HCT116 (cell line): ENCODE data around the gene POLA2. TPM values are rescaled to one million over a fixed set of nuclear protein-coding genes. Genes with fewer than 3 reads are reported as not detected.

ENCODE experiments used
- ATAC-seq: fragments of 200-7000 bp; cut with Tn5 transposase; 2 replicates; pipeline ENCODE4 v1.9.1; 2020; ENCODE audit warnings: mild to moderate bottlenecking, moderate library complexity
- BruUV-seq: library from RNA; stranded (reverse); fragments of 400-500 nt; replicated peaks from 2 replicates; lab custom pipeline; 2021; lab: Mats Ljungman, UMichigan
- CTCF ChIA-PET: fragments of 300-600 bp; sonication (Branson Sonifier 250); formaldehyde crosslinking; loops from one replicate; lab custom pipeline; 2021; ENCODE audit warnings: antibody characterized with exemption; lab: Charles Lee
- POLR2A ChIA-PET: fragments of 300-600, 350-600 bp; sonication (Branson Sonifier 250); formaldehyde crosslinking; loops from one replicate; lab custom pipeline; 2021; ENCODE audit warnings: antibody characterized with exemption; lab: Charles Lee
- RAD21 ChIA-PET, 2 experiments: fragments of 300-600 bp; sonication (Branson Sonifier 250); formaldehyde crosslinking; loops; one replicate each; lab custom pipeline; 2023; ENCODE audit warnings: low total read pairs in 2 of 2; ENCODE audit not compliant: uncharacterized antibody in 2 of 2, unreplicated experiment in 2 of 2, low non-redundant PET in 1 of 2; lab: Charles Lee
- DNase-seq: peaks from one replicate; pipeline ENCODE4 v3.0.0-alpha.2; 2010; ENCODE audit warnings: low read depth, low spot score
- H2AFZ ChIP-seq: fragments of 200-600 bp; shearing (Covaris generic), sonication (generic); 2 replicates; pipeline ENCODE4 v1.6.1; 2017; ENCODE audit warnings: low read depth, mixed run types, mixed read lengths, antibody characterized with exemption, low read length; ENCODE audit not compliant: poor library complexity, severe bottlenecking
- H3K27ac ChIP-seq: 2 replicates; pipeline ENCODE4 v1.5.1; 2012; ENCODE audit warnings: low read depth, low read length
- H3K27me3 ChIP-seq: fragments of 200-600 bp; sonication (generic); 2 replicates; pipeline ENCODE4 v1.6.1; 2016; ENCODE audit warnings: mixed run types, low read length, mixed read lengths; ENCODE audit not compliant: insufficient read depth
- H3K36me3 ChIP-seq, 2 experiments: fragments of 200-500 bp in 1 of 2; fragments of 200-600 bp in 1 of 2; sonication (Bioruptor generic) in 1 of 2; sonication (generic) in 1 of 2; 2 replicates each; pipeline versions ENCODE4 v1.5.1 to v1.6.1; 2014 to 2016; ENCODE audit warnings: low read length in 2 of 2, inconsistent platforms in 1 of 2, mixed read lengths in 1 of 2, mixed run types in 1 of 2; ENCODE audit not compliant: insufficient read depth in 2 of 2, control insufficient read depth in 1 of 2
- H3K4me1 ChIP-seq, 2 experiments: fragments of 200-600 bp in 1 of 2; sonication (generic) in 1 of 2; 2 replicates each; pipeline versions ENCODE4 v1.5.1 to v1.6.1; 2012 to 2017; ENCODE audit warnings: low read length in 2 of 2, inconsistent platforms in 1 of 2, mild to moderate bottlenecking in 1 of 2, mixed read lengths in 1 of 2, mixed run types in 1 of 2, moderate library complexity in 1 of 2; ENCODE audit not compliant: insufficient read depth in 2 of 2, control insufficient read depth in 1 of 2
- H3K4me2 ChIP-seq: fragments of 200-600 bp; sonication (generic); 2 replicates; pipeline ENCODE4 v1.6.1; 2017; ENCODE audit warnings: mixed run types, low read length, mixed read lengths
- H3K4me3 ChIP-seq, 2 experiments: fragments of 200-600 bp in 1 of 2; sonication (generic) in 1 of 2; replicated peaks in 1 of 2; 2 replicates each; pipeline ENCODE4 v1.5.1; 2011 to 2016; ENCODE audit warnings: low read length in 2 of 2, control low read depth in 1 of 2, low read depth in 1 of 2, mild to moderate bottlenecking in 1 of 2, mixed read lengths in 1 of 2, mixed run types in 1 of 2
- H3K79me2 ChIP-seq: fragments of 200-600 bp; sonication (generic); 2 replicates; pipeline ENCODE4 v1.6.1; 2017; ENCODE audit warnings: mild to moderate bottlenecking, mixed run types, low read length, moderate library complexity, mixed read lengths; ENCODE audit not compliant: insufficient read depth
- H3K9ac ChIP-seq: fragments of 200-600 bp; sonication (generic); 2 replicates; pipeline ENCODE4 v1.6.1; 2016; ENCODE audit warnings: low read length, mixed read lengths
- H3K9me2 ChIP-seq: fragments of 200-600 bp; sonication (generic), shearing (Covaris generic); 2 replicates; pipeline ENCODE4 v1.6.1; 2017; ENCODE audit warnings: mixed run types, mild to moderate bottlenecking, moderate library complexity; ENCODE audit not compliant: insufficient read depth
- H3K9me3 ChIP-seq, 2 experiments: fragments of 200-500 bp in 1 of 2; fragments of 200-600 bp in 1 of 2; sonication (Bioruptor generic) in 1 of 2; sonication (generic) in 1 of 2; 2 replicates each; pipeline ENCODE4 v1.6.1; 2014 to 2017; ENCODE audit warnings: low read length in 2 of 2, mixed read lengths in 2 of 2, inconsistent platforms in 1 of 2, low read depth in 1 of 2, mild to moderate bottlenecking in 1 of 2, mixed run types in 1 of 2, moderate library complexity in 1 of 2; ENCODE audit not compliant: control insufficient read depth in 1 of 2, insufficient read depth in 1 of 2
- H4K20me1 ChIP-seq: fragments of 200-600 bp; sonication (generic), shearing (Covaris generic); 2 replicates; pipeline ENCODE4 v1.6.1; 2017; ENCODE audit warnings: mixed run types, mild to moderate bottlenecking, moderate library complexity; ENCODE audit not compliant: insufficient read depth
- ATF3 ChIP-seq: IDR thresholded peaks from 2 replicates; pipeline ENCODE4 v1.6.1; 2012
- CBX3 ChIP-seq: IDR thresholded peaks from 2 replicates; pipeline ENCODE4 v1.6.1; 2012; ENCODE audit warnings: low read depth
- ELF1 ChIP-seq: IDR thresholded peaks from 2 replicates; pipeline ENCODE4 v1.6.1; 2012; ENCODE audit warnings: low read depth, borderline replicate concordance
- EZH2phosphoT487 ChIP-seq: fragments of 200-600 bp; IDR thresholded peaks from 2 replicates; pipeline ENCODE4 v1.6.1; 2018; ENCODE audit warnings: antibody characterized with exemption, borderline replicate concordance
- FOSL1 ChIP-seq: IDR thresholded peaks from 2 replicates; pipeline ENCODE4 v1.6.1; 2012; ENCODE audit warnings: low read depth
- MAX ChIP-seq: IDR thresholded peaks from 2 replicates; pipeline ENCODE4 v1.6.1; 2012
- SP1 ChIP-seq: IDR thresholded peaks from 2 replicates; pipeline ENCODE4 v1.6.1; 2012; ENCODE audit warnings: low read depth
- SRF ChIP-seq: IDR thresholded peaks from 2 replicates; pipeline ENCODE4 v1.6.1; 2012; ENCODE audit warnings: low read depth
- TCF7L2 ChIP-seq: IDR thresholded peaks from 2 replicates; pipeline ENCODE4 v1.7.0; 2011; ENCODE audit warnings: borderline replicate concordance, inconsistent platforms; ENCODE audit not compliant: insufficient read depth, insufficient read length; ENCODE audit errors: extremely low read depth
- ZNF274 ChIP-seq: fragments of 200-500 bp; sonication (Bioruptor generic); IDR thresholded peaks from 2 replicates; pipeline ENCODE4 v1.6.1; 2014; ENCODE audit warnings: mild to moderate bottlenecking, low read depth, low read length, inconsistent platforms
- intact Hi-C: fragments of 100-400 bp; cut with micrococcal nuclease; formaldehyde crosslinking; loops from 2 replicates; pipeline ENCODE4 v1.10.0; 2022
- total RNA-seq: library from RNA; stranded (reverse); gene quantifications from one replicate; pipeline ENCODE4 v1.2.1, GENCODE V29; 2021; ENCODE audit not compliant: unreplicated experiment

POLA2 gene
- total RNA-seq, 1 experiment from 2014 or later = 20.0 TPM

- Histone ChIP-seq H3K27me3 (no peaks in the 10 kb centered on the region), H4K20me1 (no peaks in the 10 kb centered on the region), H3K9me3 (no peaks in the 10 kb centered on the region), H2AFZ (no peak overlapping the region), H3K9me2 (0 out of 2 replicates have a peak, but pooled peaks cover 2% of the 10 kb centered on the region), H3K4me1 (peaks cover 13 to 27% of the 10 kb centered on the region in 2 experiments), H3K4me3 (no peak overlapping the region), H3K9ac (no peak overlapping the region), H3K4me2 (no peak overlapping the region), H3K36me3 (no peaks in the 10 kb centered on the region), H3K79me2 (no peaks in the 10 kb centered on the region), H3K27ac (no peak overlapping the region)
- intact Hi-C loops = no loop called here
- ChIA-PET CTCF (no interaction called here), RAD21 (no interaction called here), POLR2A (no interaction called here)
- DNase-seq (no peak), ATAC-seq (no peak)
- BruUV-seq = no TSS peak
- TF ChIP-seq TCF7L2 = no peak
- no peak for TF ChIP-seq EZH2phosphoT487
- no peak for TF ChIP-seq SP1
- TF ChIP-seq CBX3 = no peak
- no peak for TF ChIP-seq FOSL1
- no peak for TF ChIP-seq ZNF274
- no peak for TF ChIP-seq SRF
- no peak for TF ChIP-seq ELF1
- TF ChIP-seq ATF3 = no peak
- no peak for TF ChIP-seq MAX
These were observed 33.9 kb upstream of the POLA2 start for GRCh38 chr11:65227879-65228278.
